Omental fat pad (tissue), 4 donors: Measurements from ENCODE around the gene CCDC187. TPM values are rescaled to one million over a fixed set of nuclear protein-coding genes. Genes with fewer than 3 reads are reported as not detected.

Experiments
- ATAC-seq: fragments of 150-250 bp; one replicate; pipeline ENCODE4 v1.9.1; 2016; ENCODE audit warnings: mild to moderate bottlenecking, moderate library complexity; ENCODE audit not compliant: low FRiP score
- DNase-seq: peaks from one replicate; pipeline ENCODE4 v3.0.0-alpha.2; 2019; ENCODE audit warnings: low spot score
- total RNA-seq, 4 donors: library from RNA; depleted of rRNA; stranded (reverse); fragments of >200 nt; gene quantifications; one replicate each; pipeline ENCODE4 v1.1.0, GENCODE V29; 2016
- TF ChIP-seq, protein P1 (sequence below), 3 donors: fragments of 450-650 bp; IDR thresholded peaks; one replicate each; pipeline ENCODE4 v1.5.1; 2016 to 2017; ENCODE audit warnings: antibody characterized with exemption in 3 of 3, mild to moderate bottlenecking in 3 of 3, moderate library complexity in 2 of 3

Gene CCDC187
- total RNA-seq, 4 donors from 2014 or later, result not detected

DNA sequence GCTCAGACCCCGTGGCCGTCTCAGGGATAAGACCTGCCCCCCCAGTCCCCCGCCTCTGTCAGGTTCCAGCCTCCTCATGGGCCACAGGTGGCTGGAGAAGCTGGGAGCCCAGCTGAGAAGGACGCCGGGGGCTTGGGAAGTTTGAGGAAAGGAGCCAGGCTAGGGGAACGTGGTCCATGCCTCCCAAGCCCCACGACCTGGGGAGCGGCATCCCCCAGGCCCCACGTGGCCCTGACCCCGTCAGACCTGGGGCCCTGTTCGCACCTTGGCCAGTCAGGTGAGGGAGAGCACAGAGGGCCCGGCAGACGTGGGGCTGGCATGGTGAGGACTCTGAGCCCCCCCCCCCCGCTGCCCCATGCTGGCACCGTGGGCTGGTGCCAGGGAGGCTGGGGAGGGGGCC, 27.1 kb upstream of the CCDC187 start:
- no peak for DNase-seq
- TF ChIP-seq, protein P1, sequence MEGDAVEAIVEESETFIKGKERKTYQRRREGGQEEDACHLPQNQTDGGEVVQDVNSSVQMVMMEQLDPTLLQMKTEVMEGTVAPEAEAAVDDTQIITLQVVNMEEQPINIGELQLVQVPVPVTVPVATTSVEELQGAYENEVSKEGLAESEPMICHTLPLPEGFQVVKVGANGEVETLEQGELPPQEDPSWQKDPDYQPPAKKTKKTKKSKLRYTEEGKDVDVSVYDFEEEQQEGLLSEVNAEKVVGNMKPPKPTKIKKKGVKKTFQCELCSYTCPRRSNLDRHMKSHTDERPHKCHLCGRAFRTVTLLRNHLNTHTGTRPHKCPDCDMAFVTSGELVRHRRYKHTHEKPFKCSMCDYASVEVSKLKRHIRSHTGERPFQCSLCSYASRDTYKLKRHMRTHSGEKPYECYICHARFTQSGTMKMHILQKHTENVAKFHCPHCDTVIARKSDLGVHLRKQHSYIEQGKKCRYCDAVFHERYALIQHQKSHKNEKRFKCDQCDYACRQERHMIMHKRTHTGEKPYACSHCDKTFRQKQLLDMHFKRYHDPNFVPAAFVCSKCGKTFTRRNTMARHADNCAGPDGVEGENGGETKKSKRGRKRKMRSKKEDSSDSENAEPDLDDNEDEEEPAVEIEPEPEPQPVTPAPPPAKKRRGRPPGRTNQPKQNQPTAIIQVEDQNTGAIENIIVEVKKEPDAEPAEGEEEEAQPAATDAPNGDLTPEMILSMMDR (IDR thresholded peaks at IDR 0.05), result no peak
- no peak for ATAC-seq

GRCh38 chr9:136330406-136330990, 26.6 kb upstream of the CCDC187 start:
- DNase-seq, result no peak
- ATAC-seq, result no peak
- TF ChIP-seq, protein P1 (IDR thresholded peaks at IDR 0.05), result no peak

DNA sequence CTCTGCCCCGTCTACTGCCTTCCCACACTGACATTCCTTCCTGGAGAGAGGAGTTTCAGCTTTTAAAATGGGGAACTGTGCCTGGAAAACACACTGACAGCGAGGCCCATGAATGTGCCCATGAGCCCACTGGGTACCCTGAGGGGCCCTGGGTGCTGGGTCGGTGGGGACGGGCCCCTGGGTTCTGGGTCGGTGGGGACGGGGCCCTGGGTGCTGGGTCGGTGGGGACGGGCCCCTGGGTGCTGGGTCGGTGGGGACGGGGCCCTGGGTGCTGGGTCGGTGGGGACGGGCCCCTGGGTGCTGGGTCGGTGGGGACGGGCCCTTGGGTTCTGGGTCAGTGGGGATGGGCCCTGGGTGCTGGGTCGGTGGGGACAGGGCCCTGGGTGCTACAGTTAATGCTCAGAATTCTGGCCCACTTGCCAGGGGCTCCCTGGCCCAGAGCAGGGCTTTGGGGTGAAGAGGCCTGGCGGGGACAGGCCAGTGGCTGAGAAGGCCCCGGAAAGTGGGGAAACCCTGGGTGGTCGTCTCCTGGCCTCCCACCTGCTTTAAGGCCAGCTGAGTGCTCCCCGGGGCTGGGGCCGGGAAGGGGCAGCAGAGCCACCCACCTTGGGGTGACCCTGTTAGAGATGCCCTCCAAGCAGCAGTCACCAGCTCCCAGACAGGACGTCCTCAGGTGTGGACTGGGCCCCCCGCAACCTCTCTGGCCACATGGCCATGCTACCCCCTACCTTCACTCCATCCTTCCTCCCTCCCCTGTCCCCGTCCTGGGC, 25.9 kb upstream of the CCDC187 start:
- TF ChIP-seq, protein P1 (IDR thresholded peaks at IDR 0.05), result no peak
- ATAC-seq, result no peak
- DNase-seq, result no peak

DNA sequence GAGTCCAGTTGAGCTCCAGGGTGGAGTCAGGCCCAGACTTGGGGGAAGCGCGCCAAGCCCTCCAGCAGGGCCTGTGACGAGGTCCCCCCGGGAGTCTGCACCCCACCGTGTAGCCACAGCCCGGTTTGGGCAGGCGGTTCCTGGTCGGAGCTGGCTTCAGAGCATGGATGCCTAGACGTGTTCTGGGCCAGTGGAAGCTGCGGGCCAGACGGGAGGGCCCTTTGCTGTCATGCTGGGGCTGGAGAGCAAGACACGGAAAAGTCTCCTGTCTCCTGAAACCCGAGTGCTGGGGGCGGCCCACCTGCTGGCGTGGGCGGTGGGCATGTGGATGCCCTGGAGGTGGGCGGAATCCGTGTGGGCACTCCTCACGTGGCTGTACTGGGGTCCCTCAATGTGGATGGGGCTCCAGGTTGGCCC, 25.3 kb upstream of the CCDC187 start:
- TF ChIP-seq, protein P1 (IDR thresholded peaks at IDR 0.05), result no peak
- ATAC-seq, result no peak
- no peak for DNase-seq

GRCh38 chr9:136328622-136329041, 24.7 kb upstream of the CCDC187 start:
- ATAC-seq (no peak), DNase-seq (no peak)
- TF ChIP-seq, protein P1 (IDR thresholded peaks at IDR 0.05), result no peak

DNA sequence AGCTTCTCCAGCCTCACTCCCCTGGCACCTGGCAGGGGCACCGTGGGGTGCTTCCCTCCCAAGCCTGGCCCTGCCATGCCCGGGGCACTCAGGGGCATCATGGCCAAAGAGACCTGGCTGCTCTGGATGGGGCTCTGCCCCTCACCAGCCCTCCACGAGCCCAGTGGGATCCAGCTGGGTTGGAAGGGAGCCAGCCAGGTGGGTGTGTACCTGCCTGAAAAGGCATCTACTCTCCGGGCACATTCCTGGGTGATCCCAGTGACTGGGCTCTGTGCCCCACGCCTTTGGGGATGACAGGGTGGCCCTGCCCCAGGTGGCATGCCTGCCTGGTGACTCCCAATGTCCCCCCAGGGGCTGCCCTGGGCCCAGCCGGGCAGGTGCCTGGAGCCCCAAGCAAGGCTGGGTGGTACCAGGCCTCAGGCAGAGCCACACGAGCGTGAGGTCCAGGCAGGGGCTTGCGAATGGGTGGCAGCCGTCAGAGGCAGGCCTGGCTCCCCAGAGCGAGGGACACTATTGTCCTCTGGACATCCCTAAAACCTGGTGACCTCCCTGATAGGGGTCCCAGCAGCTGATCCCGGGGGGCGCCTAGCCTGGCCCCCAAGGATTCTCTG, 24.2 kb upstream of the CCDC187 start:
- TF ChIP-seq, protein P1 (IDR thresholded peaks at IDR 0.05), result no peak
- no peak for ATAC-seq
- DNase-seq, result no peak
